ENCODE results near the gene UGT1A6. TPM values are rescaled to one million over a fixed set of nuclear protein-coding genes. Genes with fewer than 3 reads are reported as not detected.

UGT1A6 gene
- total and polyA plus RNA-seq, 2 donors (not counting 3 experiments of a cell fraction or from before 2014, with no cell fraction given) = not detected

- dilution Hi-C loops (cut with MboI; ENCODE audit: extremely low pct_ligation_motif_present, low sequenced_read_pairs) = no loop called here
- Histone ChIP-seq H3K79me2 (ENCODE audit: control insufficient read depth, insufficient read depth, low read length) (no peaks in the 10 kb centered on the region), H3K4me2 (ENCODE audit: insufficient read depth, low read length) (no peak overlapping the region), H4K20me1 (replicated peaks; ENCODE audit: control insufficient read depth, extremely low read depth, insufficient read depth, low read length) (no peaks in the 10 kb centered on the region), H3K4me3 (replicated peaks in 1 of 3; ENCODE audit: insufficient read depth in 1 of 3, low read depth in 1 of 3, low read length in 3 of 3) (no peak overlapping the region), H3K36me3 (ENCODE audit: control insufficient read depth in 2 of 2, extremely low read depth in 1 of 2, insufficient read depth in 2 of 2, low read length in 2 of 2) (no peaks in the 10 kb centered on the region), H3K9me3 (replicated peaks; ENCODE audit: control insufficient read depth, insufficient read depth, low read length) (no peaks in the 10 kb centered on the region), H3K9ac (replicated peaks; ENCODE audit: extremely low read depth, insufficient read depth, low read length) (no peak overlapping the region), H3K4me1 (ENCODE audit: control insufficient read depth, extremely low read depth, insufficient read depth, low read length) (peaks cover 17% of the 10 kb centered on the region), H2AFZ (ENCODE audit: low read depth, low read length) (no peak overlapping the region), H3K27me3 (ENCODE audit: control insufficient read depth in 2 of 2, insufficient read depth in 2 of 2, low read length in 2 of 2) (no peaks in the 10 kb centered on the region), H3K9me1 (replicated peaks; ENCODE audit: control insufficient read depth, extremely low read depth, insufficient read depth, low read length) (no peaks in the 10 kb centered on the region), H3K27ac (ENCODE audit: insufficient read depth, low read depth, low read length) (no peak overlapping the region)
- intact Hi-C loops (cut with micrococcal nuclease) = no loop called here
- no TSS peak for BruUV-seq (replicated peaks)
- FAIRE-seq (no peak), DNase-seq (ENCODE audit: low read depth, low spot score) (peak; percentile 45)
- CTCF ChIA-PET = interaction anchor here (1.5 kb wide), 1 partner anchor 21 kb away, joined by 4 read pairs; no protein-coding TSS in a partner anchor
- POLR2A ChIA-PET = no interaction called here
- TF ChIP-seq EZH2 (IDR thresholded peaks at IDR 0.05; ENCODE audit: borderline replicate concordance, low read depth, low read length, severe bottlenecking) (no peak), POLR2A (IDR thresholded peaks at IDR 0.05; ENCODE audit: low read depth, low read length) (no peak), POLR2AphosphoS5 (IDR thresholded peaks at IDR 0.05; ENCODE audit: insufficient read depth, low read depth, low read length) (no peak), MYC (IDR thresholded peaks at IDR 0.05; ENCODE audit: low read depth, low read length) (no peak), JUN (IDR thresholded peaks at IDR 0.05; ENCODE audit: borderline replicate concordance, insufficient read depth, insufficient read length, low read depth) (no peak), FOS (IDR thresholded peaks at IDR 0.05; ENCODE audit: borderline replicate concordance, insufficient read depth, low read length) (no peak), GATA2 (IDR thresholded peaks at IDR 0.05; ENCODE audit: insufficient read depth, insufficient read length, low read depth, low read length) (no peak)
- TF ChIP-seq, protein P1, sequence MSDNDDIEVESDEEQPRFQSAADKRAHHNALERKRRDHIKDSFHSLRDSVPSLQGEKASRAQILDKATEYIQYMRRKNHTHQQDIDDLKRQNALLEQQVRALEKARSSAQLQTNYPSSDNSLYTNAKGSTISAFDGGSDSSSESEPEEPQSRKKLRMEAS (IDR thresholded peaks at IDR 0.05; ENCODE audit: insufficient read depth, insufficient read length) = no peak
- TF ChIP-seq, protein P2, sequence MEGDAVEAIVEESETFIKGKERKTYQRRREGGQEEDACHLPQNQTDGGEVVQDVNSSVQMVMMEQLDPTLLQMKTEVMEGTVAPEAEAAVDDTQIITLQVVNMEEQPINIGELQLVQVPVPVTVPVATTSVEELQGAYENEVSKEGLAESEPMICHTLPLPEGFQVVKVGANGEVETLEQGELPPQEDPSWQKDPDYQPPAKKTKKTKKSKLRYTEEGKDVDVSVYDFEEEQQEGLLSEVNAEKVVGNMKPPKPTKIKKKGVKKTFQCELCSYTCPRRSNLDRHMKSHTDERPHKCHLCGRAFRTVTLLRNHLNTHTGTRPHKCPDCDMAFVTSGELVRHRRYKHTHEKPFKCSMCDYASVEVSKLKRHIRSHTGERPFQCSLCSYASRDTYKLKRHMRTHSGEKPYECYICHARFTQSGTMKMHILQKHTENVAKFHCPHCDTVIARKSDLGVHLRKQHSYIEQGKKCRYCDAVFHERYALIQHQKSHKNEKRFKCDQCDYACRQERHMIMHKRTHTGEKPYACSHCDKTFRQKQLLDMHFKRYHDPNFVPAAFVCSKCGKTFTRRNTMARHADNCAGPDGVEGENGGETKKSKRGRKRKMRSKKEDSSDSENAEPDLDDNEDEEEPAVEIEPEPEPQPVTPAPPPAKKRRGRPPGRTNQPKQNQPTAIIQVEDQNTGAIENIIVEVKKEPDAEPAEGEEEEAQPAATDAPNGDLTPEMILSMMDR (IDR thresholded peaks at IDR 0.05; ENCODE audit: extremely low read depth in 1 of 2, insufficient read depth in 1 of 2, low read depth in 1 of 2, low read length in 2 of 2) = no peak
These were observed 2.2 kb upstream of the UGT1A6 start for GRCh38 chr2:233690444-233690843.
